Ascending aorta (tissue), 2 donors: ENCODE data around the gene DCC. TPM values are rescaled to one million over a fixed set of nuclear protein-coding genes. Genes with fewer than 3 reads are reported as not detected.

Experiments used
- DNase-seq, 2 donors: peaks; one replicate each; pipeline ENCODE4 v3.0.0-alpha.2; 2019; ENCODE audit warnings: low spot score in 2 of 2
- H3K27ac ChIP-seq, 2 donors: fragments of 200-600 bp; sonication (generic); one replicate each; pipeline ENCODE4 v1.5.1; 2016 to 2017; ENCODE audit warnings: mild to moderate bottlenecking in 1 of 2
- H3K27me3 ChIP-seq: fragments of 200-600 bp; sonication (generic); one replicate; pipeline ENCODE4 v1.5.1; 2017
- H3K36me3 ChIP-seq, 2 donors: fragments of 200-600 bp; sonication (generic); one replicate each; pipeline ENCODE4 v1.5.1; 2016
- H3K4me1 ChIP-seq, 2 donors: fragments of 200-600 bp; sonication (generic); one replicate each; pipeline ENCODE4 v1.5.1; 2016 to 2017; ENCODE audit warnings: mild to moderate bottlenecking in 1 of 2
- H3K4me3 ChIP-seq, 2 donors: fragments of 200-600 bp; sonication (generic); one replicate each; pipeline ENCODE4 v1.5.1; 2016 to 2017; ENCODE audit warnings: mild to moderate bottlenecking in 1 of 2
- H3K9me3 ChIP-seq, 2 donors: fragments of 200-600 bp; sonication (generic); one replicate each; pipeline ENCODE4 v1.5.1; 2016
- intact Hi-C: fragments of 100-400 bp; cut with DNase I; formaldehyde crosslinking; loops from one replicate; pipeline ENCODE4 v1.15.1; 2023
- total RNA-seq: library from RNA; depleted of rRNA; stranded (reverse); fragments of >200 nt; gene quantifications from one replicate; pipeline ENCODE4 v1.1.0, GENCODE V29; 2016
- TF ChIP-seq, protein P1 (sequence below), 3 experiments: fragments of 200-600 bp in 2 of 3; fragments of 450-650 bp in 1 of 3; sonication (generic) in 2 of 3; IDR thresholded peaks; one replicate each; pipeline ENCODE4 v1.5.1; 2016 to 2019; ENCODE audit warnings: antibody characterized with exemption in 3 of 3, mild to moderate bottlenecking in 1 of 3, moderate library complexity in 1 of 3

The DCC gene
- total RNA-seq, 1 donor from 2014 or later, result not detected

DNA sequence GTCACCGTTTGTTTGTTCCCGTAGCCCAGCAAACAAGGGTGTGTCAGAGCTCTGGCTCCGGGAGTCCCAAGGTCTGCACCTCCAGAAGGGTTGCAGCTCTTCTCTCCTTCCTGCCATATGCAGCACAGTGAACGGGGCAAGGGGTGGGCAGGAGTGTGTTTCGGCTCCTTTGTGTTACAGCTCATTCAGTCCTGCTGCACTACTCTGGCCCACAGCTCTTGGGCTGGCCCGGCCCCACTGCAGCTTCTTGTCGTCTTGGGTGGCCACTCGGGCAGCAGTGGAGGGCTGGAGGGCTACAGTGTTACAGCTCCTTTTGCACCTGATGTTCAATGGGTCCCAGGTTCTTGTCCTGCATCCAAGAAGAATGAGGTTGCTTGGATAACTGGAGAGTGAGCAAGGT is 408.3 kb downstream of the DCC start:
- Histone ChIP-seq H3K27me3 (no peaks in the 10 kb centered on the region), H3K4me3 (no peak overlapping the region), H3K27ac (no peak overlapping the region), H3K36me3 (no peaks in the 10 kb centered on the region), H3K4me1 (no peaks in the 10 kb centered on the region), H3K9me3 (no peaks in the 10 kb centered on the region)
- TF ChIP-seq, protein P1, sequence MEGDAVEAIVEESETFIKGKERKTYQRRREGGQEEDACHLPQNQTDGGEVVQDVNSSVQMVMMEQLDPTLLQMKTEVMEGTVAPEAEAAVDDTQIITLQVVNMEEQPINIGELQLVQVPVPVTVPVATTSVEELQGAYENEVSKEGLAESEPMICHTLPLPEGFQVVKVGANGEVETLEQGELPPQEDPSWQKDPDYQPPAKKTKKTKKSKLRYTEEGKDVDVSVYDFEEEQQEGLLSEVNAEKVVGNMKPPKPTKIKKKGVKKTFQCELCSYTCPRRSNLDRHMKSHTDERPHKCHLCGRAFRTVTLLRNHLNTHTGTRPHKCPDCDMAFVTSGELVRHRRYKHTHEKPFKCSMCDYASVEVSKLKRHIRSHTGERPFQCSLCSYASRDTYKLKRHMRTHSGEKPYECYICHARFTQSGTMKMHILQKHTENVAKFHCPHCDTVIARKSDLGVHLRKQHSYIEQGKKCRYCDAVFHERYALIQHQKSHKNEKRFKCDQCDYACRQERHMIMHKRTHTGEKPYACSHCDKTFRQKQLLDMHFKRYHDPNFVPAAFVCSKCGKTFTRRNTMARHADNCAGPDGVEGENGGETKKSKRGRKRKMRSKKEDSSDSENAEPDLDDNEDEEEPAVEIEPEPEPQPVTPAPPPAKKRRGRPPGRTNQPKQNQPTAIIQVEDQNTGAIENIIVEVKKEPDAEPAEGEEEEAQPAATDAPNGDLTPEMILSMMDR (IDR thresholded peaks at IDR 0.05), result no peak
- intact Hi-C loops, result no loop called here
- no peak for DNase-seq

DNA sequence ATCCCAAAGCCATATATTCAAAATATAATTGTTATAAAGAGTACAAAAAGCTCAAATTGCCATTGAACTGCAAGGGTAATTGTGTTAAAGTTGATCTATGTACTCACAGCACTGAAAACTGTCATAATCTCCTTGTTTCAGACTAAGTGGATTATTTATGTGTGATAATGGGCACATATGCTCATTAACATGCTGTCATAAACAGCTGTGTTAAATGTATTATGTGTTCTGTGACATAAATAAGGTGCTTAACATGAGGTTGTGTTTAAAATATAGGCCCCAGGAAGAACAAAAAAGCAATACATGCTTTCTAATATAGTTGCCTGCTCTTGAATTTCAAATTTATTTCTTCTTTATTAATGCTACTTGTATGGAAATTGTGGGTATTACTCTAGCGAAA is 409.5 kb downstream of the DCC start:
- DNase-seq, result no peak
- no peak overlapping the region for H3K27ac ChIP-seq
- H3K9me3 ChIP-seq, result no peaks in the 10 kb centered on the region
- H3K36me3 ChIP-seq, result no peaks in the 10 kb centered on the region
- no peaks in the 10 kb centered on the region for H3K27me3 ChIP-seq
- TF ChIP-seq, protein P1 (IDR thresholded peaks at IDR 0.05), result no peak
- intact Hi-C loops, result no loop called here
- H3K4me1 ChIP-seq, result no peaks in the 10 kb centered on the region
- no peak overlapping the region for H3K4me3 ChIP-seq

DNA sequence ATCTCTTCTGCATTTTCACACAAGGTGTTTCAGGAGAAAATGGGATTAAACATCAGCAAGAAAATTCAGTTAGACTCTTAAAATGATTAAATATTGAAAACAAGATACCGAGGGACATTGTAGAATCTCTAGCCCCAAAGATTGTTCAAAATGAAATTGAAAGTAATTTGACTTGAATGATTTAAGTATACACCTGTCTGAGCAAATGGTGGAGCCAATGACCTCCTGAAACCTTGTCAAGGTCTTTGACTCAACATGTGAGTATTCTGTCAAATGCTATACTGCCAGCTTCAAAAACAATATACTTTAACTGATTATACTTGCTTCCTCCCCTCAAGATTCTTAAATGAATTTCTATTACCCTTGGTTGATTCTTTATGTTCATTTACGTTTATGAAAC is 411.0 kb downstream of the DCC start:
- H3K36me3 ChIP-seq, result no peaks in the 10 kb centered on the region
- H3K9me3 ChIP-seq, result no peaks in the 10 kb centered on the region
- TF ChIP-seq, protein P1 (IDR thresholded peaks at IDR 0.05), result no peak
- no peak overlapping the region for H3K4me3 ChIP-seq
- H3K27me3 ChIP-seq, result no peaks in the 10 kb centered on the region
- no peaks in the 10 kb centered on the region for H3K4me1 ChIP-seq
- intact Hi-C loops, result no loop called here
- DNase-seq, result no peak
- no peak overlapping the region for H3K27ac ChIP-seq

DNA sequence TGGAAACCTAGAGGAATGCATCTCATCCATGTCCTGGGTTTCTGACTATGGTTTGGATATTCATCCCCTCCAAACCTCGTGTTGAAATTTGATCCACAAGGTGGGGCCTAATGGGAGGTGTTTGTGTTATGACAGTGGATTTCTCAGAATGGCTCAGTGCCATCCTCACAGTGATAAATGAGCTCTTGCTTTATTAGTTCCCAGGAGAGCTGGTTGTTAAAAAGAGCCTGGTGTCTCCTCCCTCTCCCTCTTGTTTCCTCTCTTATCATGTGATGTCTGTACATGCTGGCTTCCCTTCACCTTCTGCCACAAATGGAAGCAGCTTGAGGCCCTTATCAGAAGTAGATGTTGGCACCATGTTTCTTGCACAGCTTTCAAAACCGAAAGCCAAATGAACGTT is 424.3 kb downstream of the DCC start:
- TF ChIP-seq, protein P1 (IDR thresholded peaks at IDR 0.05), result no peak
- H3K9me3 ChIP-seq, result no peaks in the 10 kb centered on the region
- intact Hi-C loops, result no loop called here
- no peaks in the 10 kb centered on the region for H3K4me1 ChIP-seq
- DNase-seq, result no peak
- no peak overlapping the region for H3K27ac ChIP-seq
- no peaks in the 10 kb centered on the region for H3K36me3 ChIP-seq
- no peak overlapping the region for H3K4me3 ChIP-seq
- no peaks in the 10 kb centered on the region for H3K27me3 ChIP-seq

DNA sequence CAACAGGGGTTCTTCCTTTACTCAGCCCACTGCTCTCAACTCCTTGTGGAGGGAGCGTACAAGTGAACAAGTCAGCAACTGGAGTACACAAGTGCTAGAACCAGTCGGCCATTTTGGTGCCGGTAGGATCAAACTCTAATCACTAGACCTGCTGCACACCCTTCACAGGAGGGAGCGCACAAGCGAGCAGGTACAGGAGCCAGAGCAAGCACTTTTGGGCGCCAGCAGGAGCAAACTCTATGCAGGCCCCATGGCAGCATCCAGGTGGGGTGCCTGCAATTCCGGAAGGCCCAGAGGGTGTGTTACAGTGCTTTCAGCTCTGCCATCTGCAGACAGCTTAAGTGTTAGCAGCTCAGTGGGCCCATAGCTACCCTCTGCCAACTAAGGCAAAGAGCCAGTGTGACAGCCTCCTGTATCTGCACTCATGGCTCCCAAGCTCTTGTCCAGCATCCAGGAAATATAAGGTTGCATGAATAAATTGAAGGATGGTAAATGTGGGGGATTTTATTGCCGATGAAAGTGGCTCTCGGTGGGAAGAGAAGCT is 426.1 kb downstream of the DCC start:
- H3K27me3 ChIP-seq, result no peaks in the 10 kb centered on the region
- TF ChIP-seq, protein P1 (IDR thresholded peaks at IDR 0.05), result no peak
- no peak overlapping the region for H3K27ac ChIP-seq
- DNase-seq, result no peak
- H3K9me3 ChIP-seq, result no peaks in the 10 kb centered on the region
- no peak overlapping the region for H3K4me3 ChIP-seq
- no peaks in the 10 kb centered on the region for H3K36me3 ChIP-seq
- intact Hi-C loops, result no loop called here
- no peaks in the 10 kb centered on the region for H3K4me1 ChIP-seq

DNA sequence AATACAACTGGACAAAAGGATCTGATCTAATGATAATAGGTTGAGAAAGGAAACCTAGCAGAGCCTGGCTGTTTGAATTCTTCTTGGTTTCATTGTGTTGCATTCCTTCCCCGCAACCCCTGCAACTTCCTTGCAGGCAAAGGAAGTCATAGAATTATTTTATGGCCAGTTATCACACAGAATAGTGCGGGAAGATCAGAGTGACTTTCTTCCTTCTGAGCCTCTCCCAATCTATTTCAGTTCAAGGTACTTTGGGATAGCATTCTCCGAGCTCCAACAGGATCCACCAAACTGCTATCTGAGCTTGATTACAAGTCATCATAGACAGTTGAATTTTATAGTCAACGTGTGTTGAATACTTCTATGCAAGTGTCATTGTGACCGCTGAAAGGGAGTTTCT is 441.1 kb downstream of the DCC start:
- Histone ChIP-seq H3K36me3 (no peaks in the 10 kb centered on the region), H3K4me1 (no peaks in the 10 kb centered on the region), H3K9me3 (no peaks in the 10 kb centered on the region), H3K27me3 (no peaks in the 10 kb centered on the region), H3K4me3 (no peak overlapping the region), H3K27ac (no peak overlapping the region)
- DNase-seq, result no peak
- TF ChIP-seq, protein P1 (IDR thresholded peaks at IDR 0.05), result no peak
- intact Hi-C loops, result no loop called here
